ENCODE measurements around the gene FUCA2. TPM values are rescaled to one million over a fixed set of nuclear protein-coding genes. Genes with fewer than 3 reads are reported as not detected.

The FUCA2 gene
- total and polyA plus RNA-seq, 2 donors from 2014 or later: 68.6 to 73.4 TPM

- H3K9me3 ChIP-seq (ENCODE audit: control insufficient read depth in 2 of 3, insufficient read depth in 1 of 3, low read length in 3 of 3): no peaks in the 10 kb centered on the region
- intact Hi-C loops (cut with DNase I): no loop called here
- H3K9ac ChIP-seq (ENCODE audit: low read length in 3 of 3): no peak overlapping the region
- TF ChIP-seq CTCF (IDR thresholded peaks at IDR 0.05; ENCODE audit: borderline replicate concordance, extremely low read depth, insufficient read depth): no peak
- H3K4me3 ChIP-seq (ENCODE audit: low read length in 3 of 3): no peak overlapping the region
- H3K36me3 ChIP-seq (ENCODE audit: control insufficient read depth in 2 of 3, insufficient read depth in 3 of 3, low read length in 3 of 3): peaks cover 2 to 5% (median 3%) of the 10 kb centered on the region in 3 donors
- FAIRE-seq: no peak
- DNase-seq: no peak
- H3K27me3 ChIP-seq (ENCODE audit: control insufficient read depth, insufficient read depth, low read length): no peaks in the 10 kb centered on the region
- H3K4me1 ChIP-seq (ENCODE audit: control insufficient read depth in 2 of 3, insufficient read depth in 2 of 3, low read depth in 1 of 3, low read length in 3 of 3): no peaks in the 10 kb centered on the region
- H3K27ac ChIP-seq (ENCODE audit: low read depth in 2 of 2, low read length in 2 of 2): no peak overlapping the region
These were observed 43.5 kb downstream of the FUCA2 start for GRCh38 chr6:143468026-143468425.

- H3K9ac ChIP-seq (ENCODE audit: low read length in 3 of 3): no peak overlapping the region
- H3K4me3 ChIP-seq (ENCODE audit: low read length in 3 of 3): no peak overlapping the region
- FAIRE-seq (no peak), DNase-seq (no peak)
- no peak overlapping the region for H3K27ac ChIP-seq (ENCODE audit: low read depth in 2 of 2, low read length in 2 of 2)
- intact Hi-C loops (cut with DNase I): no loop called here
- H3K27me3 ChIP-seq (ENCODE audit: control insufficient read depth, insufficient read depth, low read length): no peaks in the 10 kb centered on the region
- no peaks in the 10 kb centered on the region for H3K4me1 ChIP-seq (ENCODE audit: control insufficient read depth in 2 of 3, insufficient read depth in 2 of 3, low read depth in 1 of 3, low read length in 3 of 3)
- no peak for TF ChIP-seq CTCF (IDR thresholded peaks at IDR 0.05; ENCODE audit: borderline replicate concordance, extremely low read depth, insufficient read depth)
- no peaks in the 10 kb centered on the region for H3K9me3 ChIP-seq (ENCODE audit: control insufficient read depth in 2 of 3, insufficient read depth in 1 of 3, low read length in 3 of 3)
- peaks cover 0 to 3% (median 2%) of the 10 kb centered on the region in 3 donors for H3K36me3 ChIP-seq (ENCODE audit: control insufficient read depth in 2 of 3, insufficient read depth in 3 of 3, low read length in 3 of 3)
These were observed 46.0 kb downstream of the FUCA2 start for GRCh38 chr6:143465546-143465945.

GRCh38 chr6:143457563-143458359 lies 53.8 kb downstream of the FUCA2 start:
- peak in 1 of 5 donors; percentile 42 for DNase-seq
- Histone ChIP-seq H3K4me1 (ENCODE audit: control insufficient read depth in 2 of 3, insufficient read depth in 2 of 3, low read depth in 1 of 3, low read length in 3 of 3) (peaks cover 0 to 12% (median 0%) of the 10 kb centered on the region in 3 donors), H3K27me3 (ENCODE audit: control insufficient read depth, insufficient read depth, low read length) (no peaks in the 10 kb centered on the region), H3K4me3 (ENCODE audit: low read length in 3 of 3) (peak overlapping the region in 1 of 3 donors; percentile 29), H3K36me3 (ENCODE audit: control insufficient read depth in 2 of 3, insufficient read depth in 3 of 3, low read length in 3 of 3) (no peaks in the 10 kb centered on the region), H3K27ac (ENCODE audit: low read depth in 2 of 2, low read length in 2 of 2) (no peak overlapping the region), H3K9me3 (ENCODE audit: control insufficient read depth in 2 of 3, insufficient read depth in 1 of 3, low read length in 3 of 3) (no peaks in the 10 kb centered on the region), H3K9ac (ENCODE audit: low read length in 3 of 3) (peak overlapping the region in 1 of 3 donors; percentile 47)
- no peak for TF ChIP-seq CTCF (IDR thresholded peaks at IDR 0.05; ENCODE audit: borderline replicate concordance, extremely low read depth, insufficient read depth)
- intact Hi-C loops (cut with DNase I): no loop called here
- no peak for FAIRE-seq
